Measurements from ENCODE around the gene CDKL5.

Gene CDKL5

GRCh38 chrX:18457000-18457399, 31.6 kb downstream of the CDKL5 start:
- no peak for DNase-seq (ENCODE audit: low spot score)

GRCh38 chrX:18461431-18461830, 36.0 kb downstream of the CDKL5 start:
- DNase-seq (ENCODE audit: low spot score): no peak

GRCh38 chrX:18464499-18464898, 39.1 kb downstream of the CDKL5 start:
- DNase-seq (ENCODE audit: low spot score): no peak

GRCh38 chrX:18465051-18465450, 39.6 kb downstream of the CDKL5 start:
- DNase-seq (ENCODE audit: low spot score): no peak

- no peak for DNase-seq (ENCODE audit: low spot score)
Measured at GRCh38 chrX:18468599-18468998, 43.2 kb downstream of the CDKL5 start.

GRCh38 chrX:18471296-18471695, 45.9 kb downstream of the CDKL5 start:
- DNase-seq (ENCODE audit: low spot score): no peak

- DNase-seq (ENCODE audit: low spot score): no peak
Measured at GRCh38 chrX:18490806-18491555, 65.6 kb downstream of the CDKL5 start.

GRCh38 chrX:18491587-18492340, 66.4 kb downstream of the CDKL5 start:
- DNase-seq (ENCODE audit: low spot score): no peak

GRCh38 chrX:18534949-18535348, 109.5 kb downstream of the CDKL5 start:
- no peak for DNase-seq (ENCODE audit: low spot score)

- no peak for DNase-seq (ENCODE audit: low spot score)
Measured at GRCh38 chrX:18537068-18537467, 111.7 kb downstream of the CDKL5 start.

GRCh38 chrX:18537524-18537923, 112.1 kb downstream of the CDKL5 start:
- no peak for DNase-seq (ENCODE audit: low spot score)

GRCh38 chrX:18542131-18542530, 116.7 kb downstream of the CDKL5 start:
- DNase-seq (ENCODE audit: low spot score): no peak

GRCh38 chrX:18542905-18543304, 117.5 kb downstream of the CDKL5 start:
- DNase-seq (ENCODE audit: low spot score): no peak

GRCh38 chrX:18543738-18544137, 118.3 kb downstream of the CDKL5 start:
- DNase-seq (ENCODE audit: low spot score): no peak

GRCh38 chrX:18545771-18546170, 120.4 kb downstream of the CDKL5 start:
- DNase-seq (ENCODE audit: low spot score): no peak

GRCh38 chrX:18548996-18549395, 123.6 kb downstream of the CDKL5 start:
- DNase-seq (ENCODE audit: low spot score): no peak

- no peak for DNase-seq (ENCODE audit: low spot score)
Measured at GRCh38 chrX:18549643-18550042, 124.2 kb downstream of the CDKL5 start.

- no peak for DNase-seq (ENCODE audit: low spot score)
Measured at GRCh38 chrX:18557879-18558278, 132.5 kb downstream of the CDKL5 start.

GRCh38 chrX:18558799-18559198, 133.4 kb downstream of the CDKL5 start:
- no peak for DNase-seq (ENCODE audit: low spot score)

GRCh38 chrX:18561020-18561419, 135.6 kb downstream of the CDKL5 start:
- DNase-seq (ENCODE audit: low spot score): no peak

- no peak for DNase-seq (ENCODE audit: low spot score)
Measured at GRCh38 chrX:18565727-18566126, 140.3 kb downstream of the CDKL5 start.

- DNase-seq (ENCODE audit: low spot score): no peak
Measured at GRCh38 chrX:18566748-18567147, 141.3 kb downstream of the CDKL5 start.

GRCh38 chrX:18573556-18573955, 148.1 kb downstream of the CDKL5 start:
- DNase-seq (ENCODE audit: low spot score): no peak

Data from SK-N-DZ (cell line).